ENCODE measurements around the gene ANO1. TPM values are rescaled to one million over a fixed set of nuclear protein-coding genes. Genes with fewer than 3 reads are reported as not detected.

Gene ANO1
- total RNA-seq (10 to 100 TPM in 4 of 9 donors, 1 to 10 TPM in 5; 4.2 to 17.8 (median 9.8) TPM), polyA plus RNA-seq (1 to 10 TPM; 5.1 to 6.1 TPM)
- long read RNA-seq, donor 1, partial matches to known transcripts, result 4 of 6 reads
- long read RNA-seq, donor 1, other reads (novel, unspliced or antisense), result 2 of 6 reads
- long read RNA-seq, donor 2, partial matches to known transcripts, result 4 of 5 reads
- long read RNA-seq, donor 2, other reads (novel, unspliced or antisense), result 1 of 5 reads
- long read RNA-seq, donor 3, partial matches to known transcripts, result 3 of 4 reads
- long read RNA-seq, donor 3, other reads (novel, unspliced or antisense), result 1 of 4 reads

DNA sequence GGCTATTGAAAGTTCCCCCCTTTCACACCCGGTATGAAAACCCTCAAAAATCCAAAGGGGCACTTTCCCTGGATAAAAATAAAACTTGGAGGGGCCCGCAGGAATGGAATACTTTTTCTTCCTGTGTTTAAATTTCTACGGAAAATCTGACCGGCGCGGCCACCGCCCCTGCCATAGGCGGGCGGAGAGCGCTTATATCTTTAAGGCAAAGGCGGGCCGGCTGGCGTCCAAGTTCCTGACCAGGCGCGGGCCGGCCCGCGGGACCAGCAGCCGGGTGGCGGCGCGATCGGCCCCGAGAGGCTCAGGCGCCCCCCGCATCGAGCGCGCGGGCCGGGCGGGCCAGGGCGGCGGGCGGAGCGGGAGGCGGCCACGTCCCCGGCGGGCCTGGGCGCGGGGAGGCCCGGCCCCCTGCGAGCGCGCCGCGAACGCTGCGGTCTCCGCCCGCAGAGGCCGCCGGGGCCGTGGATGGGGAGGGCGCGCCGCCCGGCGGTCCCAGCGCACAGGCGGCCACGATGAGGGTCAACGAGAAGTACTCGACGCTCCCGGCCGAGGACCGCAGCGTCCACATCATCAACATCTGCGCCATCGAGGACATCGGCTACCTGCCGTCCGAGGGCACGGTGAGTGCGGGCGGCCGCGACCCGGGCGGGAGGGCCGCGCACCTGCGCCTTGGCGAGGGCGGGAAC is at the start of gene ANO1:
ANO1 (plus strand) TSS at position 223 of the 686 bp plus-strand sequence; CDS start at position 513, 290 bp downstream.
- Histone ChIP-seq H3K4me1 (peaks cover 0 to 31% (median 7%) of the 10 kb centered on the region in 12 donors), H3K36me3 (peaks cover 0 to 3% (median 0%) of the 10 kb centered on the region in 9 donors), H3K9me3 (no peaks in the 10 kb centered on the region), H3K27me3 (peaks cover 0 to 34% (median 5%) of the 10 kb centered on the region in 9 donors), H3K27ac (peak within 1 kb of the TSS in 11 of 12 donors; percentile 47 to 87 (median 68)), H3K4me3 (peak within 1 kb of the TSS; percentile 20 to 67 (median 50))
- WGBS, 4 donors, result 0 to 2% (median 1%) methylated on average over 3 to 87 of the region's 87 CpGs
- no peak for DNase-seq
- TF ChIP-seq, protein P1, sequence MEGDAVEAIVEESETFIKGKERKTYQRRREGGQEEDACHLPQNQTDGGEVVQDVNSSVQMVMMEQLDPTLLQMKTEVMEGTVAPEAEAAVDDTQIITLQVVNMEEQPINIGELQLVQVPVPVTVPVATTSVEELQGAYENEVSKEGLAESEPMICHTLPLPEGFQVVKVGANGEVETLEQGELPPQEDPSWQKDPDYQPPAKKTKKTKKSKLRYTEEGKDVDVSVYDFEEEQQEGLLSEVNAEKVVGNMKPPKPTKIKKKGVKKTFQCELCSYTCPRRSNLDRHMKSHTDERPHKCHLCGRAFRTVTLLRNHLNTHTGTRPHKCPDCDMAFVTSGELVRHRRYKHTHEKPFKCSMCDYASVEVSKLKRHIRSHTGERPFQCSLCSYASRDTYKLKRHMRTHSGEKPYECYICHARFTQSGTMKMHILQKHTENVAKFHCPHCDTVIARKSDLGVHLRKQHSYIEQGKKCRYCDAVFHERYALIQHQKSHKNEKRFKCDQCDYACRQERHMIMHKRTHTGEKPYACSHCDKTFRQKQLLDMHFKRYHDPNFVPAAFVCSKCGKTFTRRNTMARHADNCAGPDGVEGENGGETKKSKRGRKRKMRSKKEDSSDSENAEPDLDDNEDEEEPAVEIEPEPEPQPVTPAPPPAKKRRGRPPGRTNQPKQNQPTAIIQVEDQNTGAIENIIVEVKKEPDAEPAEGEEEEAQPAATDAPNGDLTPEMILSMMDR (IDR thresholded peaks at IDR 0.05), result peak in 4 of 12 donors; percentile 12 to 50 (median 28)
- TF ChIP-seq POLR2A (IDR thresholded peaks at IDR 0.05), result no peak
- intact Hi-C loops (cut with DNase I), result loop anchor here in 9 of 10 donors (5.0 to 10.0 kb wide), 9 partner anchors 57 to 163 kb away; no protein-coding TSS in a partner anchor
- peak in 2 of 4 donors; percentile 21 to 41 for ATAC-seq

DNA sequence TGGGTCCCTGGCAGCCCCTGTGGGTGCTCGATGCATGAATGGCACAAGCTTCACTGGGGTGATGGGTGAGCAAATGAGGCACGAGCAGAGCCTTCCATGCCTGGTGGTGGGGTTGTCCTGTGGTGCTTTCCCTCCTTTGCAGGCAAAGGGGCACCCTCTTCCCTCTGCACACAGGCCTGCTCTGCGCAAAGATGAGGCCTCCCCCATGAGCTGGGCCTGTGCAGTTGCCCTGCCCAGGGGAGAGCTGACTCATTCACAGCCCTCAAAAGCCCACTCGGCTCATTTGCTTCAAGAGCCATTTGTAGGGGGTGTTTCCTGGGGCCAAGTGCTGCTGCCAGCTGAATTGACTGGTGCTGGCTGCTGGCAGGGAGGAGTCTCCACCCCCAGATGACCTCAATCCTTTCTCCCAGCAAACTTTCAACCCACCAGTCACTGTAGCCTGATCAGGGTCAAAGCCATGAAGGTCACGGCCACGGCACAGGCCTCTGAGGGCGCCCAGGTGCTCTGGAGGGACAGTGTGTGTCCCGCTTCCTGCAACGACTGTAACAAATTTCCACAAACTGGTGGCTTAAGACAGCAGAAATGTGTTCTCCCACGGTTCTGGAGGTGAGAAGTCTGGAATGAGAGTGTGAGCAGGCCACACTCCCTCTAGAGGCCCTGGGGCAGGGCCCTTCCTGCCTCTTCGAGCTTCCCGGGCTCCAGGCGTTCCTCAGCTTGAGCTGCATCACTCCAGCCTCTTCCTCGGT is 48.8 kb upstream of the ANO1 start:
- DNase-seq, result no peak
- peak in 2 of 4 donors; percentile 45 to 56 for ATAC-seq
- TF ChIP-seq, protein P1 (IDR thresholded peaks at IDR 0.05), result peak in 1 of 12 donors; percentile 11
- no peak for TF ChIP-seq POLR2A (IDR thresholded peaks at IDR 0.05)

DNA sequence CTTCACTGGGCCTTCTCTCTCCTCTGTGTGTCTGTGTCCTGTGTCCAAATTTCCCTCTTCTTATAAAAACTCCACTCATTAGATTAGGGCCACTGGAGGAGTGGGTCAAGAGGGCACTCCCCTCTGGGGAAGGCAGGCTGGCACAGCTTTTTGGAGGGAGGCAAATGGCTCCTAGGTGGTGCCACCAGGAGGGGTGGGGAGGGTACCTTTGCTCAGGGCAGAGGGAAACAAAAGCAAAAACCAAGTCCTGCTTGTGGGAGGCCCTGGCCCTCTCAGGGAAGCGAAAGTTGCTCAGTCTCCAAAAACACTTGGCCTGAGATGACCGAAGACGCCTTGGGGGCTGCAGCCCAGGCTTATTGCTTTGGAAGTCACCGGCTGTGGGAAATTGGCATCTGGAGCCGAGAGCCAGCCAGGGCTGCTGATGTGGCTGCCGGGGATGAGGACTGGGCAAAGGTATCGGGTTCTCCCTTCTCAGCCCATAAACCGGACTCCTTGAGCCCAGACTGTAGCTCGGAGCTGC is 48.2 kb upstream of the ANO1 start:
- 87 to 97% (median 91%) methylated on average over 9 of the region's 9 CpGs for WGBS, 4 donors
- peak in 1 of 4 donors; percentile 24 for ATAC-seq
- DNase-seq, result no peak
- Histone ChIP-seq H3K27me3 (no peaks in the 10 kb centered on the region), H3K4me3 (no peak overlapping the region), H3K9me3 (peaks cover 0 to 2% (median 0%) of the 10 kb centered on the region in 12 donors), H3K4me1 (peaks cover 0 to 14% (median 5%) of the 10 kb centered on the region in 12 donors), H3K36me3 (no peaks in the 10 kb centered on the region), H3K27ac (peak overlapping the region in 6 of 12 donors; percentile 15 to 71 (median 50))
- TF ChIP-seq, protein P1 (IDR thresholded peaks at IDR 0.05), result no peak
- TF ChIP-seq POLR2A (IDR thresholded peaks at IDR 0.05), result no peak
- intact Hi-C loops (cut with DNase I), result no loop called here

More for the DNA sequence above, 48.8 kb upstream of the ANO1 start:
- no peaks in the 10 kb centered on the region for H3K27me3 ChIP-seq
- peak overlapping the region in 6 of 12 donors; percentile 15 to 71 (median 50) for H3K27ac ChIP-seq
- H3K4me3 ChIP-seq, result no peak overlapping the region
- H3K4me1 ChIP-seq, result peaks cover 0 to 14% (median 5%) of the 10 kb centered on the region in 12 donors
- 69 to 88% (median 73%) methylated on average over 6 to 14 of the region's 14 CpGs for WGBS, 4 donors
- H3K9me3 ChIP-seq, result peaks cover 0 to 4% (median 0%) of the 10 kb centered on the region in 12 donors
- intact Hi-C loops (cut with DNase I), result no loop called here
- H3K36me3 ChIP-seq, result no peaks in the 10 kb centered on the region
